GM18520 (cell line): ENCODE measurements around the gene ITGB3.

Experiments used
- ATAC-seq: cut with Tn5 transposase; IDR thresholded peaks from one replicate; pipeline ENCODE4 v1.9.1; 2021; ENCODE audit not compliant: unreplicated experiment

The ITGB3 gene

GRCh38 chr17:47325176-47325575 lies 71.5 kb downstream of the ITGB3 start:
- no peak for ATAC-seq

DNA sequence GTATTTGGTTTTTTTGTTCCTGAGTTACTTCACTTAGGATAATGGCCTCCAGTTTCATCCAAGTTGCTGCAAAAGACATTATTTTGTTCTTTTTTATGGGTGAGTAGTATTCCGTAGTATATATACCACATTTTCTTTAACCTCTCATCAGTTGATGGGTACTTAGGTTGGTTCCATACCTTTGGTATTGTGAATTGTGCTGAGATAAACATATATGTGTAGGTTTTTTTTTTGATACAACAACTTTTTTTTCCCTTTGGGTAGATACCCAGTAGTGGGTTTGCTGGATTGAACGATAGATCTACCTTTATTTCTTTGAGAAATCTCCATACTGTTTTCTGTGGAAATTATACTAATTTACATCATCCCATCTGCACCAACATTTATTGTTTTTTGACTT lies 76.9 kb downstream of the ITGB3 start:
- ATAC-seq: no peak

DNA sequence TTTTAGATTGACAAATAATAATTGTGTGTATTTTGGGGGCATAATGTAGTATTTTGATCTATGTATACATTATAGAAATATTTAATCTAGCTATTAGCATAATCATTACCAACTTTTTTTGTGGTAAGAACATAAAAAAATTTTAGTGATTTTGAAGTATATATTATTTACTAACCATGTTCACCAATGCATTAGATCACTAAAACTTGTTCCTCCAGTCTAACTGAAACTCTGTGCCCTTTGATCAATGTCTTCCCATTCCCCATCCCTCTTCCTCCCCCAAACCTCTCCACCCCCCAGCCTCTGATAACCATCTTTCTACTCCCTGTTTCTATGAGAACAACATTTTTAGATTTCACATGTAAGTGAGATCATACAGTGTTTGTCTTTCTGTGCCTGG lies 78.7 kb downstream of the ITGB3 start:
- ATAC-seq: no peak

- ATAC-seq: no peak
These were observed 81.7 kb downstream of the ITGB3 start for GRCh38 chr17:47335101-47335936.

DNA sequence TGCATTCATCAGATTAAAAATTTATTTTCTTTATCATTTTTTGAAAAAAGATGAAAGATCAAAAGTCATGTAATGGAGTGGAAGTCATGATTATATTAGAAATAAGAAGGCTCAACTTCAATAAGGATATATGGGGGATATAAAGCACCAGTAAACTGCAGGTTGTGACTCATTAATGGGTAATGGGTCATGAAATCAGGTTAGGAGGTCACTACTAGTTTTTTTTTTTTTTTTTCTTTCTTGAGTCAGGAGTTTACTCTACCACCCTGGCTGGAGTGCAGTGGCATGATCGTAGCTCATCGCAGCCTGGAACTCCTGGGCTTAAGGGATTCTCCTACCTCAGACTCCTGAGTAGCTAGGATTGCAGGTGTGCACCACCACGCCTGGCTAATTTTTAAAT lies 84.4 kb downstream of the ITGB3 start:
- no peak for ATAC-seq

GRCh38 chr17:47352848-47353247 lies 99.2 kb downstream of the ITGB3 start:
- ATAC-seq: no peak

DNA sequence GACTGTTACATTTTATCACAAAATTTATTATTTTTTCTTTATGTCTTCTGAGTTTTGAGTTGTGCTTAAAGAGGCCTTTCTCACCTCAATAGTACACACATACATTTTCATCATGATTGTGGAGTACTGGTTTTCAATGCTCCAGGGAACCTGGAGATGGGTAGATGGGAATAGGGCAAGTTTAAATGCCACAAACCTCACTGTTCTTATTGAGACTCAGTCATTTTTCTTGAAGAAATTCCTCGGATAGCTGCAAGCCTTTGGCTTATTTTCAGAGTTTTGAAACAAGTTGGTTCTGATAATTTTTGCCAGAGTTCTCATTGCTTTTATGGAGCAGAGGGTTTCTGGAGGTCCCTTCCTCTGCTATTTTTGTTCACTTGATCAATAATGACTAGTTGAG lies 105.0 kb downstream of the ITGB3 start:
- no peak for ATAC-seq
